HG03442 (cell line): ENCODE measurements around the gene RALGPS2.
"Not testable (repeated sequence)": the region's sequence is repeated elsewhere in the genome, so short reads cannot be mapped to it uniquely, and the experiment has no call there.

Experiments used
- ATAC-seq: cut with Tn5 transposase; IDR thresholded peaks from one replicate; pipeline ENCODE4 v1.9.1; 2021; ENCODE audit warnings: mild to moderate bottlenecking, moderate library complexity; ENCODE audit not compliant: unreplicated experiment

Gene RALGPS2

DNA sequence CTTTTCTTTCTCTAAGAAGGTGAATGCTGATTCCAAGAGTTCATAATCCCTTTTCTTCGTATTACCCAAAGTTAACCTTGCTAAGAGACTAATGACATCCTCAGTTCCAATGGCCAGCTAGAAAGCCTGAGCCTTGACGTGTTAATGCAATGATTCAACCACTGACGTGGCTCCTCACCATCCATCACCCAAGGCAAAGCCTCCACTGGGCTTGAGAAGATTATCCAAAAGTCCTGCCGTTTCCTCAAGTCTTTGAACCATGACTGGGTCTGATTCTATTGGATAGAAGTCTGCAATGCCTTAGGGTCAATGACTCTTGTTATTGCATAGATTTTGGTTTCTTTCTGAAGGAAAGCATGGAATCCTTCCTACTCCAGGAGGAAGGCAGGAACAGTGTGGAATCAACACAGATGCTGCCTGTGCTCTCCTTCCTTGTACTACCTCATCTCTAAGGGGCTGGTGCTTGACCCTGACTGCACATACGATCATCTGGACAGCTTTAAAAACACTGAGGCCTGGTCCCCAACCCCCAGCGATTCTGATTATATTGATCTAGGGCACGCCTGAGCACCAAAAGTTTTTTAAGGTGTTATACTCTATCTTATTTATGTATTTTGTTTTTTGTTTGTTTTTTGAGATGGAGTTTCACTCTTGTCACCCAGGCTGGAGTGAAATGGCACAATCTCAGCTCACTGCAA lies 215.2 kb downstream of the RALGPS2 start:
- no peak for ATAC-seq

DNA sequence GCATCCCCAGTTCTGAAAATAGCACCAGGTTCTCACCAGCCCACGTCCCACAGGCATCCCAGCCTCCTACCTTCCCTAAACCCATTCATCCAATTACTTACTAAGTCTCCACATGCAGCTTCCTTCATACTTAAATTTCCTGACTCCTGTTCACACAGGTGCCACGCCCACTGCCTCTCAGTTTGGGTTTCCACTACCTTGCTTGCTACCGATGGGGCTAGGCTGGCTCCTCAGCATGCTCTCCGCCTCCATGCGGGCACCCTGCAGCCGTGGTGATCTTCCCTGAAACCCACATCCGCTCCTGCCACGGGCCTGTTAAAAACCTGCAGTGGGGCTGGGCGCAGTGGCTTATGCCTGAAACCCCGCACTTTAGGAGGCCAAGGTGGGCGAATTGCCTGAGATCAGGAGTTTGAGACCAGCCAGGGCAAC lies 216.2 kb downstream of the RALGPS2 start:
- no peak for ATAC-seq

DNA sequence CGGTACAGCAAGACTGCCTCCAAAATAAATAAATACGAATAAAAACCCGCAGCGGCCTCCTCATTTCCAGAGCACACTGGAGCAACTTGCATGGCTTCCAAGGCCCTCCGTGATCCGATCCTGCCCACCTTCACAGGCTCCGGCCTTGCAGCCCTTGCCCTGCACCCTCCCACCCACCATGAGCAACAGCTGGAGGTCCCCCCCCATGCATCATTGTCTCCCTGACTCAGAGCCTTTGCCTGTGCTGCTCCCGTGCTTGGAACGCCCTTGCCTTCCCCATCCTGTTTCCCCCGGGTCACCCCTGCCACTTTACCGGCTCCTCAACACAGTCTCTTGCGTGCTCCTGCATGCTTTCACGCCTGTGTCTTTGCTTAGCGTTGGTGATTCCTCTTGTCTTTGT lies 216.8 kb downstream of the RALGPS2 start:
- ATAC-seq, result no peak

DNA sequence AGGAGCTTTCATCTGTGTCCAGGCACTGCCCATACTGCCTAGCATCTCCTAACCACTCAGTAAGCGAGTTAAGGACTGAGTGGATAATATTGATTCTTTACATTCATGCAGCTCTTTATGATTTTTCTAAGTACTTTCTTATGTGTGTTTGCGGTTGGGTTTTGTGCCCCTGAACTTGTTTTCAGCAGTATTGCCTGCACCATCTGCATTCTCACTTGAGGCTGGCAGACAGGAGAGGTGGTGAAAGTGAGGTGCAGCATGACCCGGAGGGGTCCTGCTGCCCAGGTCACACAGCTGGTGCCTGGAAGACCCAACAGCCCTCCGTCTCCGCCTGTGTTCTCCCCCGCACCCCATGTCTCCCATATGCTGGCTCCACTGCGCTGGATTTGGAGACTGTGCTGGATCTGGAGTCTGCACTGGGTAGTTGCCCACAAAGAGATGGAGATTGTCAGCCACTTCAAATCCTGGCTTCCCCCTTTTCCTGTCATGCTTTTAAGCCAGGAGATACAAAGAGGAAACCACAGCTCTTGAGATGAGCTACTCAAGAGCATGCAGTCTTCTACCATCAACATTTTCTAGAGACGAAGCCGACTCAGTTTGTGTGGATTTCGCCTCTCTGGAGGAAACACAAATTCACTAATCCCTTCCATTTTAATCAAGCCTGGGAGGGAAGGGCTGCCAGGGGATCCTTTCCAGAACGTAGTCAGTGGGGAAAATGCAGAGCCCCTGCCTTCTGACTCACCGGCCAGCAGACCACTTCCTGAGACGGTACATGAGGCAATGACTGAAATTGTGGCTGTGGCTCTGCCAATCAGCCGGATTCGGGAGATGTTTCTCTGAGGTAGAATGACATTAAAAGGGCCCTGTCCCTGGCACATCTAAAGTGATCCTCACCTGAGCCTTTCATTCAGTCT lies 217.5 kb downstream of the RALGPS2 start:
- no peak for ATAC-seq

DNA sequence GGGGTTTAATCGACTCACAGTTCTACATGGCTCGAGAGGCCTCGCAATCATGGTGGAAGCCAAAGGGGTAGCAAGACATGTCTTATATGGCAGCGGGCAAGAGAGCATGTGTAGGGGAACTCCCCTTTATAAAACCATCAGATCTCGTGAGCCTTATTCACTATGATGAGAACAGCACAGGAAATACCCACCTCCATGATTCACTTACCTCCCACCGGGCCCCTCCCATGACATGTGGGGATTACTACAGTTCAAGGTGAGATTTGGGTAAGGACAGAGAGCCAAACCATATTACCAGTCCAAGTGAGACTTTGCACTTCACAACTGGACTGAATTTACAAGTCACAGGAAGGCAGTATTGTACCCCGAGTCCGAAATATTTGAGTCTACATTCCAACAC lies 219.7 kb downstream of the RALGPS2 start:
- ATAC-seq, result no peak

DNA sequence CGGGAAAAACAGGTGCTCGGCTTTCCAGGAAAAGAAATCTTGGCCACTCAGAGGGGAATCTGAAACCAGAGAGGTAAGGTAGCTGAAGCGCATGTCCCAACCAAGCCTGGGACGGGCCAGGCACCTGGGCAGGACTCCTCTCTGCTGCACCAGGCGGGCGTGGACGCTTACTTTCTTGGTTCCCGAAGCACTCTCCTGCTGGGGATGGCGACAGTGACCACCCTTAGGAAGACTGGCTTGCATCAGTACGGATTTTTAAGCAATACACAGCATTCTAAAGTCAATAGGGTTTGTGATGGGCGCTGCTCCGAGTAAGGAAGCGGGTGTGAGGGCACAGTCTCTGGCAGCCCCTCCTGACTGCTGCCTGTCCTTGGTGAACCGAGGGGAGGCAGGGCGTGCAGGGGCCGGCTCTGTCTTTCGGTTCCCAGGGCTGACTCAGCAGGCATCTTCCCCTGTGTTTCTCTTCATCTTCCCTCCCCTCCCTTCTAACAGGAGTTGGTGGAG lies 220.8 kb downstream of the RALGPS2 start:
- ATAC-seq, result no peak

DNA sequence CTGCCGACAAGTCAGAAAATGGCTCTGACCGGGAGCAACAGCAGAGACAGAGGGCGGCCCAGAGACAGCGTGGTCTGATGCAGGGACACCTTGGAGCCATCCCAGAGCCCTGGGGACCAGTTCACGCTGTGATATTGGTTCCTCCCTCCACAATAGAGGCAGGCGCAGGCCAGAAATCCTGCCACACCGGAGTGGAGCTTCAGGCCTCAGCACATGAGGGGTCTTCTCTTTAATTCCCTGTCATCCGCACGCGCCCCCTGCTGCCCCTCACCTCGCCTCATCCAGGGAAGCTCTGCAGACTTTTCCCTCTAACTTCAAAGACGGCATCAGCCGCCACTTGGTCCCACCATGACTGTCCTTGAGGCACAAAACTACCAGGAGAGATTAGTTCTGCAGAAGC lies 221.4 kb downstream of the RALGPS2 start:
- no peak for ATAC-seq

DNA sequence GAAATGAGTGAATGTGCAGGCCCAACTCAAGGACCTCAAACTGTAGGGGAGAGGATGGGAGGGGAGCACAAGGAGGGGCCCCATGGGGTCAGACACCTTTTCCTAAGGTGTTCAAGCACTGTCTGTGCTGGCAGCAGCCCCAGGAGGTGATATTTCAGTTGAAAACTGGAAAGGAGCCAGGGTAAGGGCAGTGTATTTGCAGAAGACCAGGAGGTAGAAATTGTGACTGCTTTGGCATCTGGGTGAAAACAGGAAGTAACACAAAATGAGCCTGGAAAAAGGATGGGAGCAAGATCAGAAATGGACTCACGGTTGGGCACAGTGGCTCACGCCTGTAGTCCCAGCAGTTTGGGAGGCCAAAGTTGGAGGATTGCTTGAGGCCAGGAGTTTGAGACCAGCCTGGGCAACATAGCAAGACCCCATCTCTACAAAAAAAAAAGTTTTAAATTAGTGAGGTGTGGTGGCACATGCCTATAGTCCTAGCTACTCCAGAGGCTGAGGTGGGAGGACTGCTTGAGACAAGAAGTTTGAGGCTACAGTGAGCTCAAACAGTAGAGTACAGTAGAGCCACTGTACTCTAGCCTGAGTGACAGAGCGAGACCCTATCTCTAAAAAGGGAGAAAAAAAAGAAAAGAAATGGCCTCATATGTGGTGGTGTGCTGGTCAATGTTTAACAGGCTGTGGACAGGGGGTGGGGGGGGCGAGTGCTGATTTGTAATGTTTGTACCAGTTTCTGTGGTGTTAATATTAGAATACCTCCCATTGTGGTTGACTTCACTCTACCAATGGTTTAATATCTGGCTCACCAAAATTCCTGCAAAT lies 222.0 kb downstream of the RALGPS2 start:
- ATAC-seq, result no peak

DNA sequence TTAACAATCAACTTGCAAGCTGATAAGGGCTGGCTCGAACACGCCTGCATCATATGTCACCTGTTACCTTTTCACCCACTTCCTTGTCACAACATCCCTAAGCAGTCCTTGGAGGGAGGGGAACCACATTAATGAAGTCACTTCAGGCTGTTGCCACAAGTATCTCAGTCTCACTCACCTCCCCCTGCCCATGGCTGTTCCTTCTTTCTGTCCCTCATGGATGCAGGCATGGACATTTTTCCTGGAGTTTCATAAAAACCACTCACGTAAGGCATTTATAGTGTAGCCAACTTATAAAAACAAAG lies 222.6 kb downstream of the RALGPS2 start:
- no peak for ATAC-seq

DNA sequence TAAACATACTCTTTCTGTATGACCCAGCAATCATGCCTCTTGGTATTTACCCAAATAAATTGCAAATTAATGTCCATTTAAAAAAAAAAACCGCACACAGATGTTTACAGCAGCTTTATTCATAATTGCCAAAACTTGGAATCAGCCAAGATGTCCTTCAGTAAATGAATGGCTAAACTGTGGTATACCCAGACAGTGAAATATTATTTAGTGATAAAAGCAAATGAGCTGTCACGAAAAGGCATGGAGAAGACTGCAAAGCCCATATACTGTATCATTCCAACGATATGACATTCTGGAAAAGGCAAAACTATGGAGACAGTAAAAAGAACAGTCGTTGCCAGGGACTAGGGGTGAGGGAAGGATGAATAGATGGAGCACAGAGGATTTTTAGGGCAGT lies 223.6 kb downstream of the RALGPS2 start:
- no peak for ATAC-seq

DNA sequence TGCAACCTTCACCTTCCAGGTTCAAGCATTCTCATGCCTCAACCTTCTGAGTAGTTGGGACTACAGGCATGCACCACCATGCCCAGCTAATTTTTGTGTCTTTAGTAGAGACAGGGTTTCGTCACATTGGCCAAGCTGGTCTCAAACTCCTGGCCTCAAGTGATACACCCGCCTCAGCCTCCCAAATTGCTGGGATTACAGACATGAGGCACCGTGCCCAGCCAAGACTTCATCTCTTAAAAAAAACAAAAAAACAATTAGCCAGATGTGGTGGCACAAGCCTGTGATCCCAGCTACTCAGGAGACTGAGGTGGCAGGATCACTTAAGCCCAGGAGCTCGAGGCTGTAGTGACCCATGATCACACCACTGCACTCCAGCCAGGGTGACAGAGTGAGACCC lies 224.8 kb downstream of the RALGPS2 start:
- ATAC-seq, result not testable (repeated sequence)

DNA sequence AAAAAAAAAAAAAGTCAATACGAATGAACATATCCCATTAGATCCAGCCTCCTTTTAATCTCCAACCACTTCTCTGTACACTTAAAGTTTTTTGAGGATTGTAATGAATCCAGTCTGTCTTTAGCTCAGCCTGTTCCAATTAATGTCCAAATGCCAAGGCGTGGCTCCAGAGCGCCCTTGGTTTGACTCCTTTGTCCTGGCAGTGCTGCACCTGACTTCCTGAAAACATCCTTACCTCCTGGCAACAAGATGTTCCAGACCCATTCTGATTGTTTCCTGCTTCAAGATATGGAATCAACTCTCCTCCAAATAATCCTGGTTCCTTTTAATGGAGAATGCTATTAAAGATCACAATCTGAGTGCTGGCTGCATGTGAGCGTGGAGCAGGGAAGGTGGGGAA lies 226.6 kb downstream of the RALGPS2 start:
- no peak for ATAC-seq

DNA sequence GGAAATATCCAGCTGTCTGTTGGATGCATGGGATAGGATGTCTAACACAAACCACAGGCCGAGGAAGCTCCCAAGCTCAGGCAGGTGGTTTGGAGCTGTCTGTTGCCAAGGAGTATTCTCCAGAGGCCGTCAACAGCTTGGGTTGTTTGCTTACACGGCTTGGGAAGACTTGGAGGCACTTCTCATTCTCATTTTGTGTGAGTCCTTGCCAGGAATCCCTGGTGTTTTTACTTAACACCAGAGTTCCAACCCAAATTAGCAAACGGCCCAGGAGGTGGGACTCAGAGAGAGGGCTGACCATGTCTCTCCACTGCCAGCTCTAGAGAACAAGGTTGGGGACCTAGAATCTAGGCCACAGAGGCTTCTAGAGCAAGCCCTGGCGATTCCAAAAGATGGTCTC lies 228.0 kb downstream of the RALGPS2 start:
- ATAC-seq, result no peak

DNA sequence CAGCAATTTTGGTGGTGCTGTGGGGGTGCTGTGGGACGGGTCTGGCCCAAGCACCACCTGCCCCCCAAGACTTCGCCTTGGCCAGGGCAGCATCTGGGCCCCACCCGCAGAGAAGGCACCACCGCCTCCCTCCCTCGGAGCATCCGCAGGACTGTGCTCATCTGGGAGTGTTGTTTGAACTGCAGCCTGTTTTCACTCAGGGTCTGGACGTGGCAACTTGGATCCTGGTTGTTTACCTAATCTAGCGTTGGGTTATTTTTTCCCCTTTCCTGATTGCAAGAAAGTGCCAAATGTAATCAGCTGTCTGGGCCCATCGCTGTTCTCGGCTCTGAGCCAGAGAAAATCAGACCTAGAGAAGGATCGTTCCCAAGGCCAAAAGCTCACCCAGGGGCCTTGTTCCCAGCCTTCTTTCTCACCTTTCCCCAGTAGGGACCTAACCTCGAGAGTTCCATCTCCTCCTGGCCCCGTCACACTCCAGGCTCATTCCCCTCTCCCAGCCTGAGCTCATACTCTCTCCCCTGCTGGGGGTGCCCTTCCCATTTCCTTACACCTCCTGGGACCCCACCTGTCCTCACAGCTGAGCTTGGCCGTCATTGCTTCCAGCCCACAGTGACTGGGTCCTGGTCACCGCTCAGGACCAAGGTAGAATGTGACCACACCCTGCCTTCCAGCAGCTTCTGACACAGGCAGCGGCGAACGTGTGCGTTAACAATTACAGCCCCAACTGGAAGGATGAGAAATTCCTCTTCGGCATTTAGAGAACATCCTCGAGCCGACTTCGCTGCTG lies 228.7 kb downstream of the RALGPS2 start:
- no peak for ATAC-seq

DNA sequence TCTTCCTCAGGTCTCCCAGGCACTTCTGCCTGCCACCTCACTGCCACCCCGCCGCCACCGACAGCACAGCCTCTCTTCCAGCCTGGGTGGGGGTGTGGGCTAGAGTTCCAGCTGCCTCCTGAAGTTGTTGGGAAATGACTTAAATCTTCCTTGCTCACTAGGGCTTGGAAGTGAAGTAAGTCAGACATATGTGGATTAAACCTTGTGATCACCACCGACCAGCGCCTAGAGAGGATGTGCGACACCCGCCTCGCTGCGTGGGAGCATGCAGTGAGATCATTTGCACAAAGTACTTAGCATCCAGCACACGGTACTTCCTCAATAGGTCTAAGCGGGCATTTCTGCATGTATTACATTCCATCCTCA lies 229.3 kb downstream of the RALGPS2 start:
- no peak for ATAC-seq

DNA sequence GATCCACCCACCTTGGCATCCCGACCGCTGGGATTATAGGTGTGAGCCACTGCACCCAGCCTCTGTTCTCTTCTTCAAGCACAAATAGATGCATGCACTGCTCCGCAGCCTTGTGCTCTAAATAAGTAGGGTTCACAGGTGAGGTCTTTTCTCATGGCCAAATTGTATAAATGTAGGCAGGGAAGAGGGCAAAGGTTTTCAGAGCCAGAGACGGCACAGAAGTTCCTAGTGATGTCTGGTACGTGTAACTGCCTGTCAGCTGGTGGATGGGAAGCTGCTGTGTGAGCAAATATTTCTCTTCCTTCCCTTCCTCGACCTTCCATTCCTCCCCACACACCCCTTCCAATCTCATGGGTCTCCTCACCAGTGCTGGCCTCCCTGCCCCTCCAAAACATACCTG lies 229.9 kb downstream of the RALGPS2 start:
- no peak for ATAC-seq

DNA sequence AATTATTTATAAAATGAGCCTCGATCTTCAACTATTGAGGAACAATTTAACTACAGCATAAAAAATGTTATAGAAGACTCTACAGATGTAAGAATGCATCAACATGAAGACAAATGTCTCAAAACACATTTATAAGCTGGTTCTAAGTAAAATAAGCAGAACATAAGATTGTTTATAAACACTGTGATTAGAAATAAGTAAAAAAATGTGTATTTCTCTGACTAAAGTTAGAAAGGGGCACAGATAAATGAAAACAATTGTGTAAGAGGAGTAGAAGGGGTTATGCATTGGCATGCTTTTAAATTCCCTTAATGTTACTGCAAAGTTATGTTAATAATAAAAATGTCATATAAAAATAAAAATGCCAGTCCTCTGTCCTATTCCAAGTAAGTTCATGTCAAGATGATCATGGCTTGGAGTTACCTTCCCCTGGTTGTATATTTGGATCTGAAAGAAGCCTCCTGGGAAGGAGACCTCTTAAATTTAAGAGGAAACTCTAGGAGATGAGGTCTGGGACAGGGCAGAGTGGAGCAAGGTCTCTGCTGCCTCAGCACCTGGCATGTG lies 230.4 kb downstream of the RALGPS2 start:
- no peak for ATAC-seq

DNA sequence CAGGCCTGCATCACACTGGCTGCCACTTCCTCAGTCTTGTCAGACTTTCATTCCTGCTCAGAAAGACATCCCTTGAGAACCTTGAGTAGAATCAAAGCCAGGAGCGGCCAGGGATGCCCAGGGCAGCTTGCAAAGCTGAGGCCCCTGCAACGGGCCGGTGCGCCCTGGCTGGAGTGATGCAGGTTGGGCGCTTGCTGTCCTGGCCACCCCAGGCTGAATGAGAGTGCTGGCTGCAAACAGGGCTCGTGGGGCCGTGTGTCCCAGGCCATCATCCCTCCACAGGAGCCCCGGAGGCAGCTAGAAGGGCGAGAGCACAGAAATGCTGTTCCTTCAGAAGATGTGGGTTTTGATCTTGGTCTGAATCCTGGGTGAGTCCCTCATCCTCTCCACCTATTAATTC lies 233.4 kb downstream of the RALGPS2 start:
- ATAC-seq, result no peak

DNA sequence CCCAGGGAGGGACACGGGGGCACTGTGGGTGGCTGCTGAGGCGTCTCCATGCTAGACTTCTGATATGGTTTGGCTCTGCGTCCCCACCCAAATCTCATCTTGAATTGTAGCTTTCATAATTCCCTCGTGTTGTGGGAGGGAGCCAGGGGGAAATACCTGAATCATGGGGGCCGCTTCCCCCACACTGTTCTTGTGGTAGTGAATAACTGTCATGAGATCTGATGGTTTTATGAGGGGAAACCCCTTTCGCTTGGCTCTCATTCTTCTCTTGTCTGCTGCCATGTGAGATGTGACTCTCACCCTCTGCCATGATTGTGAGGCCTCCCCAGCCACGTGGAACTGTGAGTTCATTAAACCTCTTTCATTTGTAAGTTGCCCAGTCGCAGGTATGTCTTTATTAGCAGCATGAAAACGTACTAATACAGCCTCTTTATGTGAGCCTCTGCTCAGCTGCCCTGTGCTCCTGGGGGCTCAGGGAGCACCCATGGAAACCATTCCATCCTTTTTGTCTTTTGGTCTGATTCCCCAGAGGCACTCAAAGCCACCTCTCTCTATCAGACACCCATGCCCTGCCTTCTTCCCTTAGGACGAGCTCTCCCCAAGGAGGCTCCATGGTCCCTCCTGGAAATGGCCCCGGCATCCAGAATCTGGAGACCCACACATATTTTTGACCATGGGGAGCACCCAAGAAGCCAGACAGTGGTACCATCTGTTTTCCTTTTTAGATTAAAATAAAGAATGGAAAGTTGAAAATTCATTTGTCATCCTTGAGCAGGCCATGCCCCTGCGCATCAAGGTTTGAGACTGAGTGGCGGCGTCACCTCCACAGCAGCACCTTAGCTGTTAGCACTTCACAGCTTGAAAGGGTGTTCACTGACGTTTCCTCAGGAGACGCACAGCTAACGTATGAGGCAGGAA lies 234.8 kb downstream of the RALGPS2 start:
- ATAC-seq, result no peak
